NCI-H345 (cell line): ENCODE measurements around the gene SDCCAG8.

Source experiments
- DNase-seq: peaks from one replicate; lab custom pipeline; 2025; lab: John Stamatoyannopoulos, UW

Gene SDCCAG8

GRCh38 chr1:243457363-243457982, 201.6 kb downstream of the SDCCAG8 start:
- DNase-seq, result no peak

- no peak for DNase-seq
These were observed 203.2 kb downstream of the SDCCAG8 start for GRCh38 chr1:243459059-243459458.

GRCh38 chr1:243461700-243462099, 205.9 kb downstream of the SDCCAG8 start:
- no peak for DNase-seq

GRCh38 chr1:243462929-243463697, 207.3 kb downstream of the SDCCAG8 start:
- DNase-seq, result no peak

GRCh38 chr1:243465081-243465480, 209.2 kb downstream of the SDCCAG8 start:
- no peak for DNase-seq

GRCh38 chr1:243465738-243466137, 209.9 kb downstream of the SDCCAG8 start:
- no peak for DNase-seq

- no peak for DNase-seq
These were observed 213.7 kb downstream of the SDCCAG8 start for GRCh38 chr1:243469497-243469896.

GRCh38 chr1:243470502-243470901, 214.7 kb downstream of the SDCCAG8 start:
- DNase-seq, result no peak

- no peak for DNase-seq
These were observed 215.3 kb downstream of the SDCCAG8 start for GRCh38 chr1:243471026-243471685.

- no peak for DNase-seq
These were observed 216.2 kb downstream of the SDCCAG8 start for GRCh38 chr1:243471754-243472745.

GRCh38 chr1:243473227-243474135, 217.6 kb downstream of the SDCCAG8 start:
- DNase-seq, result no peak

GRCh38 chr1:243474136-243474881, 218.5 kb downstream of the SDCCAG8 start:
- DNase-seq, result no peak

GRCh38 chr1:243474906-243475305, 219.1 kb downstream of the SDCCAG8 start:
- no peak for DNase-seq

- DNase-seq, result no peak
These were observed 220.1 kb downstream of the SDCCAG8 start for GRCh38 chr1:243475966-243476365.

- no peak for DNase-seq
These were observed 222.0 kb downstream of the SDCCAG8 start for GRCh38 chr1:243477731-243478290.

- no peak for DNase-seq
These were observed 225.3 kb downstream of the SDCCAG8 start for GRCh38 chr1:243481101-243481500.

- peak; percentile 35 for DNase-seq
These were observed 226.5 kb downstream of the SDCCAG8 start for GRCh38 chr1:243482141-243483022.

- no peak for DNase-seq
These were observed 227.4 kb downstream of the SDCCAG8 start for GRCh38 chr1:243483071-243483771.
